ENCODE results near the gene ANKRD12. TPM values are rescaled to one million over a fixed set of nuclear protein-coding genes. Genes with fewer than 3 reads are reported as not detected.

Gene ANKRD12
- total and polyA plus RNA-seq, 11 donors = 7.7 to 70.9 (median 52.0) TPM

DNA sequence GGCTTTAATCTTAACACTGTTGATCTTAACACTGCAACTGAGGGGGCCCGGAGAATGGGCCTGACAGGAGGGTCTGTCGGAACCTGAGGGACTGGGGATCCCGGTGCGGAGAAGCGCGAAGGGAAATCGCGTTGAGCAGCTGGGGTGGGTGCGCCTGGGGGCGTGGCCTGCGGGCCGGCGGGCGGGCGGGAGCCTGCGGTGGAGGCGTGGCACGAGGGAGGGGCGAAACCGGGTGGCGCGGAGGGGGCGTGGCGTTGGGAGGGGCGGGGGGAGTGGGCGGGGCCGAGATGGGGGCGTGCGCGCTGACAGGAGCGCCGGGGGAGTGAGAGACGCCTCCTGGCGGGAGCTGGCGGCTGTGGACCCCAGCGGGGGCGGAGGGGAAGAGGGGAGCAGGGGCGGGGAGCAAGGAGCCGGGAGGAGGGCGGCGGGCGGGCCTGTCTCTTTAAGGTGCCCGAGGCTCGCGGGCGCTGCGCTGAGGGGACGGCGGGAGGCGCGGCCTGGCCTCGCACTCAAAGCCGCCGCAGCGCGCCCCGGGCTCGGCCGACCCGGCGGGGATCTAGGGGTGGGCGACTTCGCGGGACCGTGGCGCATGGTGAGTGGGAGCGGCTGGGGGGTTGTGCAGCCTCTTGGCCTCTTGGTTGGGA, 197.9 kb downstream of the ANKRD12 start, which contains the start of gene TWSG1:
Gene TWSG1, plus strand, starts transcription at position 445 of the 644 bp plus-strand sequence. CDS start 2,457 bp downstream, outside the sequence.
- TF ChIP-seq POLR2A (IDR thresholded peaks at IDR 0.05) = peak in 1 of 2 donors; percentile 61
- TF ChIP-seq, protein P1, sequence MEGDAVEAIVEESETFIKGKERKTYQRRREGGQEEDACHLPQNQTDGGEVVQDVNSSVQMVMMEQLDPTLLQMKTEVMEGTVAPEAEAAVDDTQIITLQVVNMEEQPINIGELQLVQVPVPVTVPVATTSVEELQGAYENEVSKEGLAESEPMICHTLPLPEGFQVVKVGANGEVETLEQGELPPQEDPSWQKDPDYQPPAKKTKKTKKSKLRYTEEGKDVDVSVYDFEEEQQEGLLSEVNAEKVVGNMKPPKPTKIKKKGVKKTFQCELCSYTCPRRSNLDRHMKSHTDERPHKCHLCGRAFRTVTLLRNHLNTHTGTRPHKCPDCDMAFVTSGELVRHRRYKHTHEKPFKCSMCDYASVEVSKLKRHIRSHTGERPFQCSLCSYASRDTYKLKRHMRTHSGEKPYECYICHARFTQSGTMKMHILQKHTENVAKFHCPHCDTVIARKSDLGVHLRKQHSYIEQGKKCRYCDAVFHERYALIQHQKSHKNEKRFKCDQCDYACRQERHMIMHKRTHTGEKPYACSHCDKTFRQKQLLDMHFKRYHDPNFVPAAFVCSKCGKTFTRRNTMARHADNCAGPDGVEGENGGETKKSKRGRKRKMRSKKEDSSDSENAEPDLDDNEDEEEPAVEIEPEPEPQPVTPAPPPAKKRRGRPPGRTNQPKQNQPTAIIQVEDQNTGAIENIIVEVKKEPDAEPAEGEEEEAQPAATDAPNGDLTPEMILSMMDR (IDR thresholded peaks at IDR 0.05) = peak; percentile 20 to 65 (median 52)
- 1 to 2% (median 1%) methylated on average over 11 to 67 of the region's 67 CpGs for WGBS, 4 donors
- H3K4me1 ChIP-seq = peaks cover 0 to 31% (median 10%) of the 10 kb centered on the region in 12 donors
- peaks cover 0 to 23% (median 14%) of the 10 kb centered on the region in 9 donors for H3K36me3 ChIP-seq
- H3K27me3 ChIP-seq = no peaks in the 10 kb centered on the region
- intact Hi-C loops (cut with DNase I) = loop anchor here (1.0 to 10.0 kb wide), 11 partner anchors 117 to 440 kb away; partner anchors contain the start of genes RALBP1 (in 5 of the 10) and ANKRD12 (in 1 of the 10)
- DNase-seq (peak; percentile 92 to 97 (median 95)), ATAC-seq (peak; percentile 89 to 97 (median 96))
- H3K9me3 ChIP-seq = peaks cover 0 to under 1% (median 0%) of the 10 kb centered on the region in 12 donors
- H3K27ac ChIP-seq = peak within 1 kb of the TSS in 11 of 12 donors; percentile 64 to 89 (median 69)
- peak within 1 kb of the TSS; percentile 66 to 93 (median 82) for H3K4me3 ChIP-seq

DNA sequence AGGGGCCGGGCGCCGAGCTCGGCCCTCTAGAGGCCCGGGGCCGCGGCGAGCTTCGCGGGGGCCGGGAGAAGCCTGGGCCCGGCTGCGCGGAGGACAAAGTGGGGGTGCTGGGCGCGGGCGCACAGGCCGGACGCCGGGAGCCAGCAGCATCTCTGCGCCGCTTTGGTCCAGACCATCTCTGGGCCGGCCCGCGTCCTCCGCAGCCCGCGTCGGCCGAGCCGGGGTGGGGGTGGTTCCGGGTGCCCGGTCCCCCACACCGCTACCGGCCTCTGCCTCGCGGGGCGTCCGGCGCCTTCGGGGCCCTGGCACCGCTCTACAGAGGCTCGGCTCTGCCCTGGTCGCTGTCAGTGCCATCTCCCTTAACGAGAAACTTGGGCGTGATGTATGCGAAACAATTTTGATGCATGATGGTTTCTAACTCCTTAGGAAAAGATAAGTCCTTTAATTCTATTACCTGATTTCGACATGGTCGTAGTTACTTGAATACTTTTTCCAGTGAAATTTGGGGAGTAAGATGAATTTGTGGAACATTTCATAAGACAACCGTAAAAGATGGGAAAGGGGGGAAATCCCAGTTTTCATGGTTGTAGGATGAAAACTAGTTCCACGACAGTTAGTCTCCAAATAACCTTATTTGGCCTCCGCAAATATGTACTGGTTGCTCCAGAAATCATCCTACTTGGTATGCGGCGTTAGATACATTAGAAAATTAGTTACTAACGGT, 198.6 kb downstream of the ANKRD12 start:
- Histone ChIP-seq H3K4me3 (peak overlapping the region; percentile 66 to 93 (median 82)), H3K36me3 (peaks cover 0 to 29% (median 17%) of the 10 kb centered on the region in 9 donors), H3K4me1 (peaks cover 0 to 31% (median 10%) of the 10 kb centered on the region in 12 donors), H3K27me3 (no peaks in the 10 kb centered on the region), H3K27ac (peak overlapping the region in 11 of 12 donors; percentile 64 to 89 (median 69)), H3K9me3 (no peaks in the 10 kb centered on the region)
- TF ChIP-seq, protein P1 (IDR thresholded peaks at IDR 0.05) = peak in 4 of 12 donors; percentile 11 to 42 (median 26)
- TF ChIP-seq POLR2A (IDR thresholded peaks at IDR 0.05) = no peak
- intact Hi-C loops (cut with DNase I) = loop anchor here (1.0 to 10.0 kb wide), 11 partner anchors 118 to 440 kb away; partner anchors contain the start of genes RALBP1 (in 5 of the 10) and ANKRD12 (in 1 of the 10)
- 4 to 13% (median 7%) methylated on average over 21 to 55 of the region's 55 CpGs for WGBS, 4 donors
- DNase-seq = peak in 2 of 5 donors; percentile 46 to 75
- ATAC-seq = peak; percentile 11 to 75 (median 46)

Other genes with a start within 250 kb of the ANKRD12 start
- gene NDUFV2, start 34.1 kb upstream of the ANKRD12 start, total RNA-seq = 100 to 1,000 TPM; 236 to 469 (median 407) TPM
- 1,000 to 10,000 TPM in 1 of 2 donors, 100 to 1,000 TPM in 1; 478 to 1,311 TPM for gene NDUFV2, start 34.1 kb upstream of the ANKRD12 start, polyA plus RNA-seq
- gene TWSG1, start 198.0 kb downstream of the ANKRD12 start, total RNA-seq = 10 to 100 TPM in 6 of 9 donors, 1 to 10 TPM in 3; 9.0 to 18.0 (median 13.6) TPM
- gene TWSG1, start 198.0 kb downstream of the ANKRD12 start, polyA plus RNA-seq = 1 to 10 TPM; 6.9 to 8.4 TPM

Measured in heart left ventricle (tissue), 16 donors.